ENCODE results near the gene ALX4.

The ALX4 gene

DNA sequence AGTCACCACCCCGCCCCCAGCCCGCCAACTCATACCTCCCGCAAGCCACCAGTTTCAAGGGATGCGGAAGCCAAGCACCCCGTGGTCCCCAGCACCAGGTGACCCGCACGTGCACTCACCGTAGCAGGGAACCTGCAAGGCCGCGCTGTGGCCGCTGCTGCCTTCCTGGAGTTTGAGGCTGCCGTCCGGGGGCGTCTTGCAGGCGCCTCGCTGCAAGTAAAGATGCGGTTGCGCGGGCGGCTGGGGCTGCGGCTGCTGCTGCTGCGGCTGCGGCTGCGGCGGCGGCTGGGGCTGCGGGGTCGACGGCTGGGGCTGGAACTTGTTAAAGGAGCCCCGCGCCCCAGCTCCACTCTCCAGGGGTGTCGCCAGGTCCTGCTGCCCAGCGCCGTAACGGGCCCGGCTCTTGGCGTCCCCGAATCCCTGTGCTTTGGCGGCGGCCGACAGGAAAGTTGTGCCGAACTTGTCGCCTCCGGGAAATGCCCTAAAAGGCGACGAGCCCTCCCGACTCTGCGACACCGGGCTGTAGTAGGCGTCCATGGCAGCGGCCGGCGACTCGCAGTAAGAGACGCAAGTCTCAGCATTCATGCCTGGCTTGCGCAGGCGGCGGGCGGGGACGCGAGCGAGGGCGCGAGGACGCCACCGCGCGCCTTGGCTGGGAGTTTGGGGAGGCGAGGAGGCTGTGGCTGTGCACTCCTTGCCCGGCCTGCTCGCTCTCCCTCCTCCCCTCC lies at the start of gene ALX4:
ALX4 (minus strand) TSS at position 662 of the 728 bp plus-strand sequence; CDS start at position 585, 77 bp downstream.
- DNase-seq (ENCODE audit: low read depth, low spot score) = no peak

DNA sequence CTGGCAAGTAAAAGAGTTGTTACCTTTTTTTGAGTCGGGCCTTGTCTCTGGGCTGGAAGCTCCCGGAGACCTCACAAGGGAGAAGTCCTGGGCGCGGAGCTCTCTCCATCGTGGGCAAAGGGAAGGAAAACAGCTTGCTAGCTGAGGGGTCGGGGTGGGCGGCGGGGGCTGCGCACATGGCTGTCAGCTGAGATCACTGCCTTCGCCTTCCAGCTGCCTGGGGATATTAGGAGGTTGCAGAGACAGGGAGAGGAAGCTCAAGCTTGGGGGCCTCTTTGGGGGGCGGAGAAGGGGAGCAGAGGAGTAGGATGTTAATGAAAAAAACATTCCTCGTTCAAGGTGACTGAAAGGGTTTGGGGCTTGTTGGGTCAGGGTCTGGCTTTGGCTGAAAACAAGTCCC lies 49.2 kb upstream of the ALX4 start:
- no peak for DNase-seq (ENCODE audit: low read depth, low spot score)

DNA sequence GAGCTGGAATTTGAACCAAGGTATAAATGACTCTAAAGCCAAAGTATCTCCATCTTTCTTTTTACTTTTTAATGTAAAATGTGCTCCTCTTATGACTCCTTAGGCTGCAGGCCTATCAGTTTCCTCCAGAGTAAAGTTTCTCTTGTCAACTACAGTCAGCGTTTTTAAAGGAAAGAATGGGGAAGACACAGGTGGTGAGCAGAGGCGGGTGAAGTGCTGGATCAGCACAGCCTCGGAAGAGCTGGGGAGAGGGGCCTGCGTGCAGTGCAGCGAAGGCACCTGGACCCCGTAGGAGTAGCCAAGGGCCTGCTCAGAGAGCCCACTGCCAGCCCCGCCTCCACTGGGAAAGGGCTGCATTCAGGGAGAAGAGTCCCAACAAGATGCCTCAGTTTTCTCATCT lies 48.8 kb upstream of the ALX4 start:
- DNase-seq (ENCODE audit: low read depth, low spot score) = no peak

DNA sequence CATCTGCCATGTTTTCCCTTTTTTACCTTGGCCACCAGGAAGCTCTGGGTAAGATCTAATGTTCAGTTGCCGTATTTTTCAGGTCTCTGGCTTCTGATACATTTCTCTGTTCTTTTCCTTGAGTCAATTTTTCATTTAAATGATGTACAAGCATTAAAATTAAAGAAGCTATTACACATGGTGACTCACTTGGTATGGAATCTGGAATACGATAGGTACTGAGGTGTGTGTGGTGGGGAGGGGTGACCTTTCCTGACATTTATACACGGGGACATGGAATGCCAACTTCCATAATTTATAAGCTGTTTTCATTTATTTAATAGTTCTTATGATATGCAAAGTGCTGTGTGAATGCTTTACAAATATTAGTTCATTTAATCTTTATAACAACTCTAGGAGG lies 47.8 kb upstream of the ALX4 start:
- no peak for DNase-seq (ENCODE audit: low read depth, low spot score)

DNA sequence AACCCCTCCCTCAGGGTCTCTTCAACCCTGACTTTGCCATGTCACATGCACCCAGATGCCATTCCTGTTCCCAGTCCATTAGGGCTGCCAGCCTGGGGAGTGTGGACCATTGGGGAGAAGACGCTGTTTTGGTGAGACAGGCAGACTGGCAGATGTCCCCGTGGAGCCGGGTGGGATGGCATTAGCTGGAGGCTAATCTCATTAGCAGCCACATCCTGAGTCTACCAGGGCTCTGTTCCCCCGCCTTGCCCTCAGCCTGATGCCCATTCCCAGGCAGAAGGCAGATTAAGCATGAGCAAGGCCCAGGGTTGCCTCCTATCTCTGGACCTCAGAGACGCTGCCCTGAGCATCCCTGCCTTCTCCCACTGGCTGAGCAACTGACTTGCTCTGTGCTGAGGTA lies 46.4 kb upstream of the ALX4 start:
- no peak for DNase-seq (ENCODE audit: low read depth, low spot score)

DNA sequence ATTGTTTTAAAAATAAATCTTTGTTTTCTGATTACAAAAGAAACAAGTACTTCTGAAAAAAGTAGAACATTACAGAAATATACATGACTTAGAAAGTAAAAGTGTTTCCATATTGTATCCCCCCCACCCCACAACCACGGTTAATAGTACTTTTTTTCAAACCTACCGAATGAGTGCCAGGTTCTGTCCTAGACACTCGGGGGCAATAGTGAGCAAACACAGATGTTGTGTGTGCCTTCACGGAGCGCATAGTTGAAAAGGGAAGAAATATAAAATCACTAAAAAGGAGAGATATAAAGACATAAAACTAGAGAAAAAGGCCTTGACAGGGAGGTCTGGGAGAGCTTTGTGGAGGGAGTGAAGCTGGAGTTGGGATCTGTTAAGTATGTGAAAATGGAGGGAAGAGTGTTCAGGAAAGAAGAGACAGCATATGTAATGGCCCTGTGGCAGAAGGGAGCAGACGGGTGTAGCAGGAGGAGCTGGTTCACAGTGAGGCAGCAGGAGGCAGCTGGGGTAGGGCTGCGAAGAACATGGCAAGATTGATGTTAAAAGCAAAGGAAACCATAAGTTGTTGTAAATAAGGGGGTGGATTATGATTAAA lies 42.1 kb upstream of the ALX4 start:
- DNase-seq (ENCODE audit: low read depth, low spot score) = no peak

DNA sequence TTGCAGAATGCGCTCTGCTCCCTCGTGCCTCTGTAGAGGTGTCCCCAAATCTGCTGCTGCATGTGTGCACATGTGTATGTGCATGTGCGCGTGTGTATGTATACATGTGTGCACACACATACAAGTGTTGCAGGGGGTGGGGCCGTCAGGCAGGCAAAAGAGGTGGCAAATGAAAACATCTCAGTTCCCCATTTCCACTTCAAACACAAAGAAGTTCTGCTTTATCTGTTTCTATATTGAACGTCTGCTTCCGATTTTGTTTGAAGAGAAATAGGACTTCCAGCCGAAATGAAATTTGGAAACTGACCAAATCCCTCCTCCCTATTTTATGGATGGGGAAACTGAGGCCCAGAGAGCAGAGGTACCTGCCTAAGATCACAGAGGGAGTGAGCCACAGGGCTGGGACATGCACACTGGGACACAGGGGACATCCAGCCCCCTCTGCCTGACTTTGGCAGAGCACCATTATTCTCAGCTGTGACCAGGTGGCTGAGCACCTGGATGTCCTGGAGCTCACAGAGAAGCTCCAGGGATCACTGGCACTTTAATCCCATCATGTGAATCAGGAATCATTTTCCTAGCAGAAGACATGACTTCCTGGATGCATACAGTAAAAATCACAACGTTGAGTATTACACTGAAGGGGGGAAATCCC lies 41.2 kb upstream of the ALX4 start:
- no peak for DNase-seq (ENCODE audit: low read depth, low spot score)

DNA sequence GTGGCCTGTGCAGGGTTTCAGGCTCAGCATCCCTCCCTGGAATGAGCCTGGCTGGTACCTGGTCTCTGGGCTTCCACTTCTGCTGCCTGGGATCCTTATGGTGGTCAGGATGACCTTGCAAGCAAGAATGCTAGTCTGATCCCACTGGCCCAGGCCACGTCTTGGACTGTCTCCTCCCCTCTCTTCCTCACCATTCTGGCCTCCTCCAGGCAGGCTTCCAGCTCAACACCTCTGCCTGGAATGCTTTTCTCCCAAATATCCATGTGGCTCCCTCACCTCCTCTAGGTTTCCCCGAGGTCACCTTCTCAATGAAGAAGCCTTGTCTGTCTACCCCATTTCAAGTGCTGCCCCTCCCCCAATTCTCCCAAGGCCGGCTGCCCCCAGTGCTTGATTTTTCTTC lies 39.4 kb upstream of the ALX4 start:
- no peak for DNase-seq (ENCODE audit: low read depth, low spot score)

DNA sequence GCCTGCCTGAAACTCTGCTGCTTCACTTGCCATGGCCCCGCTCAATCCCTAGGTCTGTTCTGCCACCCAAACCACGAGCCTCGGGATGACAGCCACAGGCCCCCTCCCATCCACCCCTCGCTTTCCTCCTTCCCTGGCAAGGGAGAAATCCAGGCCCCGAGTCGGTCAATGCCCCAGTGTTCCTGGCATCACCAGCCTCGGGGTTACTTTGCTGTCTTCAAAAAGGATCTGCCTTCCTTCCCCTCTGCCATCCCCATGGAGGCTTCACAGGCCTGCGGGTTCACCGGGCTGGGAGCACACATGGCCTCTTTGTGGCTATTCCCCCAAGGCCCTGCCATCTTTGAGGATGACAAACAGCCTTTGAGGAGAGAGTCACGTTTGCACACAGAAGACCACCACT lies 38.8 kb upstream of the ALX4 start:
- no peak for DNase-seq (ENCODE audit: low read depth, low spot score)

DNA sequence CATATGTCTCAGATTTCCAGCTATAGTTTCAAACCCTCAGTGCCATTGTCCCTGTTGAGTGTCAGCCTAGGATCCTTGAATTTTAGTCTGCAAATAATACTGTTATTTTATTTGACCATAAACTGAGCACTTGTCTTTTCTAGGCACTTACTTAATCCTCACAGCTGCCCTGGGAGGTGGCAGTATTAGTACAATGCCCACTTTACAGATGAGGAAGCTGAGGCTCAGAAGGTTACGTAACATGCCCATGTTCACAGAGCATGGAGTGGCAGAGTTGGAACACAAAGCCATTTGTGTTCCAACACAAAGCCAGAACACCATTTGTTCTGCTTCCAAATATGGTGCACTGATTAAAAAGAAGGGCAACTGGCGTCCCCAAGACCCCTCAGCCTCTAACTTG lies 38.2 kb upstream of the ALX4 start:
- no peak for DNase-seq (ENCODE audit: low read depth, low spot score)

DNA sequence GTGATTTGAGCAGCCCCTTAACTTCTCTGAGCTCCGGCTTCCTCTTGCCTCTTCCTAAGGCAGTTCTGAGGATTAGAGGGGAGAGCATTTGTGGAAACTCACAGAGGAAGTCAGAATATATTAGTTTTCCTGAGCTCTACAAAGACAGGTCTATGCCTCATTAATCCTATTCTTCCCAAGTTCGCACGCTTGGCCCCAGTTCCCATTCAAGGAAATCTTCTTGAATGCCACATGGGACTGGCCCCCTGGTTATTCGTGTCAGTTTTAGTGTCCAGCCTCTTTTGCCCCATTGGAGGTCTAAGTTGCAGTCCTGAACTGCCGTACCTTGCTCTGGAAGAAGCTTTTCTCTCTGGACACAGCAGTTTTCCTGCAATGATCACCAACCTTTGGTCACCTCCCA lies 37.6 kb upstream of the ALX4 start:
- no peak for DNase-seq (ENCODE audit: low read depth, low spot score)

DNA sequence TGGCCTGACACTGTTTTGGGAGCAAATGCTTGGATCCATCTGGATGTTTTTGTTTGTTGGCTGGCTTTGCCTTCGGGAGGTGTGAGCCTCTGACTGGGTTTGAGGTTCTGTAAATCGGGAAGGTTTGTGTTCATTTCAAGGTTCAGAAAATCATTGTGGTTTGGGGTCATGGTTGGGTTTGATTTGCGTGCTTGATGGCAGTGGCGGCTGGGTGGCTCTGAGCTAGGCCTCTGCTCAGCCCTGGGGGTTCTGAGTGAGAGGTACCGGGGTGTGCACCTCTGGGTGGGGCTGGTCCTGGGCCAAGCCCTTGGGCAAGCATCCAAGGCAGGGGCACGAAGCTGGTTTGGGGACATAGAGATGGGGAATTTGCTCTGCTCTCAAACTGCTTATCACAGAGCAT lies 37.0 kb upstream of the ALX4 start:
- DNase-seq (ENCODE audit: low read depth, low spot score) = no peak

DNA sequence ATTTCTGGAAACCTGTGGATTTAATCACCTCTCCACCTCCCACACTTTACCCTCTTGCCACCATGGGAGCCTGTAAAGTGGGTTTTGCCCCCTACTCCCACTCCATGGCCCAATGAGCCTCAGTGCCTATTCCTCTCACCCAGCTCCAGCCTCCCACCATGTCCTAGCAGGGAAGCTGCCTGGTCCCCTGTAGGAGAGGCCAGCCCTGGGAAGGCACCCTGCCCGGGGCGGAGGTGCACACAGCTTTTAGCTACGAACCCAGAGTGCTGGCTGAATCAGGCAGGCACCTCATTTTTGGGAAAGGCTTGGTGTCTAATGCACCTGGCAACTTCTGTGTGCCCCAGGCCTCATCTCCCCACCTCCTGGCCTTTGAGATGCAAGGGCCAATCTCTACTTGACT lies 35.8 kb upstream of the ALX4 start:
- DNase-seq (ENCODE audit: low read depth, low spot score) = no peak

DNA sequence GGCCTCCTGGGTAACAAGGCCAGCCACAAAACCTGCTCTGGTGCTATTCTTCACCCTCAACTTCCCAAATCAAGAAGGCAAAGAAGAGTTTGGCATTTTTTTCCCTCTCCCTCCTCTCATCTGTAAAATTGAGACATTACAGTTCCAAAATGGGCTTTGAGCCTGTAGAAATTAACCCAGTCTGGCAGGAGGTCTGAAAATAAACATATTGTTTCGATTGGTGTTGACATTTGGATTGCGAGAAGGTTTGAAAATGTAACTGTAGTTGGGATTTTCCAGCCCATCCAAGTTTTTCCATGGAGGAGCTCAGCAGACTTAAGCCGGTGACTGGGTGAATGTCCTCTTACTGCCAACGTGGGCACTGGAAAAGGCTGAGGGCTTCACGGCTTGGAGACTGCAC lies 35.0 kb upstream of the ALX4 start:
- DNase-seq (ENCODE audit: low read depth, low spot score) = no peak

DNA sequence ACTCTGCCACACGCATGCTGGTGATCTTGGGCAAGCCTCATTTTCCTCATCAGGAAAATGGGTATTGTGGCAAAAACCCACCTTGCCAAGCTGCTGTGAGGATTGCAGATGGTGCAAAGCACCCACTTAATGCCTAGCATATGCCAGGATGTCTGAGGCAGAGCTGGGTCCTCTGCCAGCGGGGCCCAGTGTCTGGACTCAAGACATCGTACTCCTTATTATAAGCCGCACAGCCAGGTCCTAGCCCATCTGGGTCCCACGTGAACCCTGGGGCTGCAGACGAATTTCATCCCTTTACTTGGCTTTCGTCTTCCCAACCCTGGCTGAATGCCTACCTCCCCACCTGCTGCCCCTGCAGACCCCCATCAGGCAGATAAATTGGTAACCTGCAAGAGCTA lies 34.5 kb upstream of the ALX4 start:
- no peak for DNase-seq (ENCODE audit: low read depth, low spot score)

DNA sequence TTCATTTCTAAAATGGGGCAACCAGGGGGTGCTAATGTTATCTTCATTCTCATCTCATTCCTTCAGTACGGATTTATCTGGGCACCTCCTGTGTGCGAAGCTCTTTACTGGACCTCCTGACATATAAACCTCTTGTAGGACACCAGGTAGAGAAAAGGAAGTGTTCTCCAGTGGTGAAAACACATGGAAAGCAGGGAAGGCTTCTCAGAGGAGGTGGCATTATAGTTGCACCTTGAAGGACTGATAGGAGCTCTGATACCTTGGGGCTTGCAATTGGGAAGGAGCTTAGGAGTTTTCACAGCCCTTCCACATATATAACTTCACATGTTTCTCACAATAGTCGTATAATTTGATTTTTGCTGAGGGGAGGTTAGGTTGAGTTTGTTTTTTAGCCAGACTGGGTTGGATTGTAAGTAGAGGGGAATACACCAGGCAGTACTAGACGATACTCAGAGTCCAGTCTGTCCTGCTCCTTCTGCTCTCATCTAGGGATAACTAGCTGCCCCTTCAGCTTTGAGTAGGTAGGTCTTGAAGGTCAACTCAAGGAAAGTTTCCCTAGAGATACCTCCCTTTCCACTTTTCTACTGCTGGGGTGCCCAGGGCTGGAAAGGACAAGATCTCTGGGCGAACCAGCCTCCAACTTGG lies 34.0 kb upstream of the ALX4 start:
- no peak for DNase-seq (ENCODE audit: low read depth, low spot score)

DNA sequence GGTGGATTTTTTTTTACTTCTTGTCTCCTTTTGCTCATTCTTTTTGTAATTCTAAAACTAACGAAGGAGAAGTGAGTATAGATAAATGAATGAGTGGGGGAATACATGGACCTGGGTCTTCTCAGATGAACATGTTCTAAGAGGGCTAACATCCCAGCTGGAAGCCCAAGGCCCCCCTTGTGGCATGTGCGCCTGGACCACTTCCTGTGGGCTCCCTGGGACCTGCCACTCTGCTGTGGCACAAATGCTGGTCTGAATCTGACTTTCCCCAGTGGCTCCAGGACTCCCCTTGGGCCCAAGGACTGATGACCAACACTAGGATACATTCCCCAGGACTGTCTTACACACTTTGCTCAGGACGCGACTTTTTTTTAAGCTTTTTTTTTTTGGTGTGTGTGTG lies 32.7 kb upstream of the ALX4 start:
- DNase-seq (ENCODE audit: low read depth, low spot score) = no peak

DNA sequence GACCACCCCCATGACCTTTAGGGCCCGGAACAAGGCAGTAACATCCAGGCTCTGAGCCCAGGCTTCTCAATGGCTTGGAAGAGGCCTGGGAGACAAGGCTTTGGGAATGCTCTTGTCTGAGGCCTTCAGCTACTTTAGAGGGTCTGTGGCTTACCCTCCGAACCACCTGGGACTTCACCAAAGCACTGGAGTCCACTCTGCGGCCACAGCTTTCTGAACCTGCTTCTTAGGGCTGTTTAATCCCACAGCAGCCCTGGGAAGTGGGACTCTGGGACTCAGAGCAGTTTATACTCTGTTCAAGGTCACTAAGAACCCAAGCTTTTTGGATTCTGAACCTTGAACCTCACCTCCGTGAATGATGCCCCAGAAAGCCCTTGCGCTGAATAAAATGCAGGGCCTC lies 30.7 kb upstream of the ALX4 start:
- DNase-seq (ENCODE audit: low read depth, low spot score) = no peak

DNA sequence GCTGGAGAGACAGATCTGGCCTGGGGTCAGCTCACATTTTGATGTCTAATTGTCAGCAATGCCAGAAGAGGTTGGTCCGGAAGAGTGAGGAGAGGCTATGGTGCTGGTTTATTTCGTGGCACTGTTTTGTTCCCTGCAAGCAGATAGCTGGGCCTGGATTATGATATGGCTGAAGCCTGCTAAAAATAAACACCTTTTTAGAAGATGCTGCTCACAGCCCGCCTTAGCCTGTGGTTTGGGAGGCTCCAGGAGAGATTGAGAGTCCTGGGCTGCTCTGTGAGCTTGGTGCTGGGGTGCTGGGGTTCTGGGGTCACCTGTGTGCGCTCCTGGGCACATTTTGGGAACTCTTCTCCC lies 29.6 kb upstream of the ALX4 start:
- DNase-seq (ENCODE audit: low read depth, low spot score) = no peak

DNA sequence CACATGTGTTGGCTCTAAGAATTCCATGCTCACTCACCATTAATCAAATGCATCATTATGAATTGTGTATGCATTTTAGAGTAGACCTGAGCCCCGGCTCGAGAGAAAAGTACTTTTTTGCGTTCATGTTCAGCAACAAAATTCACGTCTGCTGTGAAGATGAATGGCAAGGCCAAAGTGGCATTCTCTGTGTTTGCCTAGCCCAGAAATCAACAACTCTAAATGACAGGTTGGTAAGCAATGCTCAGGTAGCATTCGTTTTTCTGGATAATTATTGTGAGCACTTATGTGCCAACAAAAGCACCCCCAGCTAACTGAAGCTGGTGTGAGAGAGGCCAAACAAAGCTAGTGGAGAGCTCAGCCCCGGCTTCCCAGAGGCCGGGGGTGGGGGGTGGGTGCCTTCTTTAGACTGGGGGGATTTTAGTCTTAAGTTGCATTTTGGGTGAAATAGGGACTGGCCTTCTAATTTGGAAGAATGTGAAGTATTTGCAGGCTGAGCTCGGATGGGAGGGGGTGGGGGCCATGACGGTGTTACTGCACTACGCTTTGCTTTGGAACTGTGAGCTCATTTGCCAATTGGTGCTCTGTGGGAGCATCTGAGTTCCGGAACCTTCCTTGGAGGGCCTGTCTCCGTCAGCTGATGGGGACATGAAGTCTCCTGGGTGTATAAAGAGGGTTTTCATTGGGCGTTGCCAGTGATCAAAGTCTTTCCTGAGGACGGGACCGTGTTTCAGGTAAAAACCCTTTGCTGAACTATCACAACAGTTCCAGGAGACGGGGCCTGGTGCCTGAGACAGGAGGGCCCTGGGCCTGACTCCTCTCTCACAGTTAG lies 29.0 kb upstream of the ALX4 start:
- no peak for DNase-seq (ENCODE audit: low read depth, low spot score)

DNA sequence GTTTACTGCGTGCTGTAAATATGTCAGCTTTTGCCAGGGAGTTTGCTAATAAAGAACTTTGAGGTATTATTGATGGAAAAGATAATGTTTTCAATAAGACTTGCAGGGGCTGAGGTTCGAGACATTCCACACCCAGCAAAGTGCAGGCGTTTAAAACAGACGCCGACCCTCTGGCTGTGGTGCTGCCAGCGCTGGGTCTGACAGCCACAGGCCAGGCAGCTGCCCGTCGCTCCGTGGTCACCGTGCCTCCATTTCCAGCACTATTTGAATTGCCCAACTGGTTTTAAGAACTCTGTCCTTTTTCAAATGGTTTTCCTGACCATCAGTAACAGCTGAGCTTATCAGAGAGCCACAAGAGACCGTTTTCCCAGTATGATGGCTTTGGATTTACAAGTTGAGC lies 28.1 kb upstream of the ALX4 start:
- no peak for DNase-seq (ENCODE audit: low read depth, low spot score)

DNA sequence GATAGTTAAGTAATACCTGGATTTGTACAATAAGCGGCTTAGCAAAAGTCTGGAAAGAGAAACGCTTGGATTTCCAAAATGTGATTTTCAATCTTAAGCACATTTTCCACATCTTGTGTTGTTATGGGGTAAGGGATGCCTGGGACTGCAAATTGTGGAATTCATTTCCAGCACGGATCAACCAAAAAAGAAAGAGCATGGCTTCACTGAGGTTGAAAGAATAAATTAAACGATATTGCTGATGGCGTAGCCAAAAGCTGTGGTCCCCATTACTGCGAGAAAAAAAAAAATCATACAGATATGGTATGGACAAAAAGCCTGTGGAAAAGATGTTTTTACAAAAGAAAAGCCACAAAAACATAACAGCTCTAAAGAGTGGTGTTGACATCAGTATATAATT lies 26.0 kb upstream of the ALX4 start:
- no peak for DNase-seq (ENCODE audit: low read depth, low spot score)

Measured in activated CD4-positive, CD25-positive, alpha-beta regulatory T cell treated with anti-CD3 and anti-CD28 coated beads, Interleukin-2, amount 50 U/mL, for 16 hours (primary cell).